DND-41 (cell line): ENCODE measurements around the gene GPC6.

ENCODE experiments used
- ATAC-seq: fragments of 200-7000 bp; cut with Tn5 transposase; 3 replicates; pipeline ENCODE4 v1.9.1; 2021; ENCODE audit warnings: low read depth; ENCODE audit not compliant: insufficient read depth
- DNase-seq: peaks from one replicate; pipeline ENCODE4 v3.0.0-alpha.2; 2020
- H2AFZ ChIP-seq: 2 replicates; pipeline ENCODE4 v1.6.0; 2012; ENCODE audit warnings: low read depth, low read length
- H3K27ac ChIP-seq: 2 replicates; pipeline ENCODE4 v1.5.1; 2012; ENCODE audit warnings: low read length, inconsistent platforms
- H3K27me3 ChIP-seq: fragments of 200-600 bp; sonication (generic); 2 replicates; pipeline ENCODE4 v1.6.0; 2012; ENCODE audit warnings: low read length, mild to moderate bottlenecking, inconsistent platforms; ENCODE audit not compliant: insufficient read depth, poor library complexity
- H3K36me3 ChIP-seq: 2 replicates; pipeline ENCODE4 v1.5.1; 2012; ENCODE audit warnings: low read length, inconsistent platforms; ENCODE audit not compliant: insufficient read depth
- H3K4me1 ChIP-seq: 2 replicates; pipeline ENCODE4 v1.5.1; 2012; ENCODE audit warnings: mild to moderate bottlenecking, low read length; ENCODE audit not compliant: insufficient read depth
- H3K4me2 ChIP-seq: 2 replicates; pipeline ENCODE4 v1.6.0; 2012; ENCODE audit warnings: mild to moderate bottlenecking, moderate library complexity, low read length, inconsistent platforms; ENCODE audit not compliant: insufficient read depth
- H3K4me3 ChIP-seq, 2 experiments: fragments of 200-600 bp in 1 of 2; shearing (Covaris generic) in 1 of 2; 2 replicates each; pipeline ENCODE4 v1.5.1; 2012 to 2016; ENCODE audit warnings: inconsistent platforms in 2 of 2, low read length in 2 of 2, mild to moderate bottlenecking in 2 of 2, low read depth in 1 of 2, moderate library complexity in 1 of 2
- H3K79me2 ChIP-seq: 2 replicates; pipeline ENCODE4 v1.6.0; 2012; ENCODE audit warnings: low read length, inconsistent platforms; ENCODE audit not compliant: insufficient read depth
- H3K9ac ChIP-seq: 2 replicates; pipeline ENCODE4 v1.6.0; 2012; ENCODE audit warnings: low read depth, mild to moderate bottlenecking, inconsistent platforms, low read length, moderate library complexity
- H3K9me3 ChIP-seq: 2 replicates; pipeline ENCODE4 v1.5.1; 2012; ENCODE audit warnings: low read length, moderate library complexity, mild to moderate bottlenecking, inconsistent platforms; ENCODE audit not compliant: insufficient read depth, severe bottlenecking
- H4K20me1 ChIP-seq: 2 replicates; pipeline ENCODE4 v1.6.0; 2012; ENCODE audit warnings: low read length; ENCODE audit not compliant: insufficient read depth
- CTCF ChIP-seq: IDR thresholded peaks from 2 replicates; pipeline ENCODE4 v1.5.1; 2012; ENCODE audit warnings: borderline replicate concordance, low read length, moderate library complexity, mild to moderate bottlenecking; ENCODE audit not compliant: poor library complexity, severe bottlenecking; ENCODE audit errors: extremely low read depth
- EZH2 ChIP-seq: IDR thresholded peaks from 3 replicates; pipeline ENCODE4 v1.6.1; 2012; ENCODE audit warnings: borderline replicate concordance, low read depth, mild to moderate bottlenecking, moderate library complexity, low read length, inconsistent platforms; ENCODE audit not compliant: severe bottlenecking

Gene GPC6

GRCh38 chr13:93375491-93375890 lies 148.9 kb downstream of the GPC6 start:
- no peak overlapping the region for H3K27ac ChIP-seq

GRCh38 chr13:93377196-93377595 lies 150.6 kb downstream of the GPC6 start:
- Histone ChIP-seq H3K36me3 (no peaks in the 10 kb centered on the region), H4K20me1 (no peaks in the 10 kb centered on the region), H3K4me1 (no peaks in the 10 kb centered on the region), H3K4me3 (no peak overlapping the region), H3K79me2 (no peaks in the 10 kb centered on the region), H2AFZ (no peak overlapping the region), H3K4me2 (no peak overlapping the region), H3K9me3 (no peaks in the 10 kb centered on the region), H3K27me3 (no peaks in the 10 kb centered on the region), H3K27ac (no peak overlapping the region), H3K9ac (no peak overlapping the region)
- TF ChIP-seq CTCF, result no peak
- TF ChIP-seq EZH2, result no peak
- ATAC-seq, result no peak
- DNase-seq, result no peak

More at GRCh38 chr13:93375491-93375890, 148.9 kb downstream of the GPC6 start:
- H4K20me1 ChIP-seq, result no peaks in the 10 kb centered on the region
- H3K4me1 ChIP-seq, result no peaks in the 10 kb centered on the region
- no peaks in the 10 kb centered on the region for H3K9me3 ChIP-seq
- no peaks in the 10 kb centered on the region for H3K27me3 ChIP-seq
- no peak overlapping the region for H3K4me2 ChIP-seq
- no peak overlapping the region for H2AFZ ChIP-seq
- H3K79me2 ChIP-seq, result no peaks in the 10 kb centered on the region
- ATAC-seq, result no peak
- no peak for DNase-seq
- H3K4me3 ChIP-seq, result no peak overlapping the region
- H3K9ac ChIP-seq, result no peak overlapping the region
- no peak for TF ChIP-seq CTCF
- TF ChIP-seq EZH2, result no peak
- H3K36me3 ChIP-seq, result no peaks in the 10 kb centered on the region

GRCh38 chr13:93378184-93378583 lies 151.6 kb downstream of the GPC6 start:
- no peaks in the 10 kb centered on the region for H4K20me1 ChIP-seq
- no peak overlapping the region for H2AFZ ChIP-seq
- H3K79me2 ChIP-seq, result no peaks in the 10 kb centered on the region
- H3K27me3 ChIP-seq, result no peaks in the 10 kb centered on the region
- ATAC-seq, result no peak
- H3K4me3 ChIP-seq, result no peak overlapping the region
- no peaks in the 10 kb centered on the region for H3K36me3 ChIP-seq
- no peaks in the 10 kb centered on the region for H3K9me3 ChIP-seq
- no peak for DNase-seq
- H3K9ac ChIP-seq, result no peak overlapping the region
- H3K4me2 ChIP-seq, result no peak overlapping the region
- TF ChIP-seq EZH2, result no peak
- no peak for TF ChIP-seq CTCF
- H3K27ac ChIP-seq, result no peak overlapping the region
- H3K4me1 ChIP-seq, result no peaks in the 10 kb centered on the region

- no peak for ATAC-seq
- DNase-seq, result no peak
- H3K9ac ChIP-seq, result no peak overlapping the region
- H4K20me1 ChIP-seq, result no peaks in the 10 kb centered on the region
- H2AFZ ChIP-seq, result no peak overlapping the region
- H3K4me2 ChIP-seq, result no peak overlapping the region
- no peaks in the 10 kb centered on the region for H3K9me3 ChIP-seq
- no peaks in the 10 kb centered on the region for H3K4me1 ChIP-seq
- no peaks in the 10 kb centered on the region for H3K79me2 ChIP-seq
- TF ChIP-seq CTCF, result no peak
- no peak for TF ChIP-seq EZH2
- no peak overlapping the region for H3K4me3 ChIP-seq
- no peaks in the 10 kb centered on the region for H3K27me3 ChIP-seq
- no peaks in the 10 kb centered on the region for H3K36me3 ChIP-seq
- no peak overlapping the region for H3K27ac ChIP-seq
These were observed 159.5 kb downstream of the GPC6 start for GRCh38 chr13:93386116-93386515.
